Liver (tissue), 3 donors: ENCODE data around the gene GPR157.

Source experiments
- GABPA ChIP-seq, 2 donors: IDR thresholded peaks in 1 of 2; conservative IDR thresholded peaks in 1 of 2; 2 replicates each; pipeline ENCODE4 v1.6.1; 2016; ENCODE audit warnings: antibody characterized with exemption in 2 of 2, mild to moderate bottlenecking in 1 of 2, moderate library complexity in 1 of 2
- TF ChIP-seq, protein P1 (sequence below): fragments of 150-350 bp; IDR thresholded peaks from 2 replicates; pipeline ENCODE4 v1.5.1; 2017; ENCODE audit warnings: improper control_type of control experiment, low read depth, low read length; ENCODE audit not compliant: missing input control
- donor health status: healthy.
- donor health status: healthy.

DNA sequence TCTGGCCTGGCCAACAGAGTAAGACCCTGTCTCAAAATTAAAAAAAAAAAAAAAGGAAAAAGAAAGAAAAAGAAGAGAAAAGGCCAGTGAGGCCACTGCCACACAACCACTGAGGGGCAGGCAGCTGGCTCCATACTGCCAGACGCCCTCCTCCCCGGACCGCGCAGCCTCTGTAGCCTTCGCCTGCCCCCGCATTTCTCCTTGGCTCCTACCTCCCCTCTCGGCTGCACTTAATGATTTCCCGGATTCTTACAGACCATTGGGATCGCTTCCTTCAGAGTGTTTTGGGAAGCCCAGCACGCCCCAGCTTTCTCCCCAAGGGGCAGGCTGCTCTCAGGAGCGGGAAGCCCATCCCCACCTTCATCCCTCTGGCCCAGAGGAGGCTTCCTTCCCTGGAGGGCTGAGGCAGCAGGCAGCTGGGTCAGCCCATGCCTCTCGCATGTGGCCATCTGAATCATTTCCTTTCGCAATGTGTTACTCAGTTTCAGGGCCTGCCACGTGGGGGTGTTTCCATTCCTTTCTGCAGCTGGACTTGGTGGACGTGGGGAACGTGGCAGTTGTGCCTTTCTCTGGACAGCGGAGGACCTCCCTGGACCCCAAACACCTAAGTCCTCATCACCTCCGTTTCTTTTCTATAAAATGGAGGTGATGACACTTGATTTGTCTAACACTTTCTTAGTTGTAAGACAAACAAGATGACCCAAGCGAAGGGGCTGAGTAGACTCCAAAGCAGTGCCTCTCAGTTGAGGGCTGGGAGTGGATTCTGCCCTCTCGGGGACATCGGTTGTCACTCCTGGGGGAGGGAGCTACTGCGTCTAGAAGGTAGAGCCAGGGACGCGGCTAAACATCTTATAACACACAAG is 61.7 kb downstream of the GPR157 start:
- TF ChIP-seq, protein P1, sequence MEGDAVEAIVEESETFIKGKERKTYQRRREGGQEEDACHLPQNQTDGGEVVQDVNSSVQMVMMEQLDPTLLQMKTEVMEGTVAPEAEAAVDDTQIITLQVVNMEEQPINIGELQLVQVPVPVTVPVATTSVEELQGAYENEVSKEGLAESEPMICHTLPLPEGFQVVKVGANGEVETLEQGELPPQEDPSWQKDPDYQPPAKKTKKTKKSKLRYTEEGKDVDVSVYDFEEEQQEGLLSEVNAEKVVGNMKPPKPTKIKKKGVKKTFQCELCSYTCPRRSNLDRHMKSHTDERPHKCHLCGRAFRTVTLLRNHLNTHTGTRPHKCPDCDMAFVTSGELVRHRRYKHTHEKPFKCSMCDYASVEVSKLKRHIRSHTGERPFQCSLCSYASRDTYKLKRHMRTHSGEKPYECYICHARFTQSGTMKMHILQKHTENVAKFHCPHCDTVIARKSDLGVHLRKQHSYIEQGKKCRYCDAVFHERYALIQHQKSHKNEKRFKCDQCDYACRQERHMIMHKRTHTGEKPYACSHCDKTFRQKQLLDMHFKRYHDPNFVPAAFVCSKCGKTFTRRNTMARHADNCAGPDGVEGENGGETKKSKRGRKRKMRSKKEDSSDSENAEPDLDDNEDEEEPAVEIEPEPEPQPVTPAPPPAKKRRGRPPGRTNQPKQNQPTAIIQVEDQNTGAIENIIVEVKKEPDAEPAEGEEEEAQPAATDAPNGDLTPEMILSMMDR: no peak
- no peak for TF ChIP-seq GABPA (IDR thresholded peaks at IDR 0.05 in 1 of 2, conservative IDR thresholded peaks at IDR 0.05 in 1 of 2)
